GM21737 (cell line): ENCODE results near the gene ADAMTS20.
A peak's percentile ranks its signal among the peaks of the same experiment; 100 is the strongest.

ENCODE experiments used
- ATAC-seq: cut with Tn5 transposase; IDR thresholded peaks from one replicate; pipeline ENCODE4 v1.9.1; 2021; ENCODE audit warnings: mild to moderate bottlenecking, moderate library complexity; ENCODE audit not compliant: unreplicated experiment

The ADAMTS20 gene

DNA sequence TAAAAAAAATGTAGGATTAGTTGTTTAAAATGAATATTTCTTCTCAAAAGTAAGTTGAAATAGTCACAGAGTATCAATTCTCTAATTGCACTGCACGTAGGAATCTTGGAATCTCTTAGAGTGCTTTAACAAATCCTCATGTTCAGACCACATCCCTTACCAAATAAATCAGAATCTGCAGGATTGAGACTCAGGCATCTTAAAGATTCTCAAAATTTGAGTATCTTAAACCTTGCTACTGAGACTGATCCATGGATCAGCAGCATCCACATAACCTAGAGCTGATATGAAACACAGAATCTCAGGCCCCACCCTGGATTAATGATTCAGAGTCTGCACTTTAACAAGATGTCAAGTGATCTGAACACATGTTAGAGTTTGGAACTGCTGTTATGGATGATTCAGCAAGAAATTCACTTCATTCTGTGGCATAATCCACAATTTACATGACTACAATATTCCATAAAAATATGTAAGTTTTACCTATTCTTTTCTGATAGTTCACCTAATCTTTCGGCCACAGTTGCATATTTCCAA lies 58.7 kb downstream of the ADAMTS20 start:
- ATAC-seq, result no peak

GRCh38 chr12:43482311-43483085 lies 69.5 kb downstream of the ADAMTS20 start:
- no peak for ATAC-seq

- ATAC-seq, result no peak
These were observed 71.4 kb downstream of the ADAMTS20 start for GRCh38 chr12:43480591-43480990.

GRCh38 chr12:43462741-43463140 lies 89.3 kb downstream of the ADAMTS20 start:
- ATAC-seq, result no peak

GRCh38 chr12:43462080-43462479 lies 89.9 kb downstream of the ADAMTS20 start:
- no peak for ATAC-seq

GRCh38 chr12:43459285-43459684 lies 92.7 kb downstream of the ADAMTS20 start:
- no peak for ATAC-seq

- no peak for ATAC-seq
These were observed 98.2 kb downstream of the ADAMTS20 start for GRCh38 chr12:43453761-43454160.

DNA sequence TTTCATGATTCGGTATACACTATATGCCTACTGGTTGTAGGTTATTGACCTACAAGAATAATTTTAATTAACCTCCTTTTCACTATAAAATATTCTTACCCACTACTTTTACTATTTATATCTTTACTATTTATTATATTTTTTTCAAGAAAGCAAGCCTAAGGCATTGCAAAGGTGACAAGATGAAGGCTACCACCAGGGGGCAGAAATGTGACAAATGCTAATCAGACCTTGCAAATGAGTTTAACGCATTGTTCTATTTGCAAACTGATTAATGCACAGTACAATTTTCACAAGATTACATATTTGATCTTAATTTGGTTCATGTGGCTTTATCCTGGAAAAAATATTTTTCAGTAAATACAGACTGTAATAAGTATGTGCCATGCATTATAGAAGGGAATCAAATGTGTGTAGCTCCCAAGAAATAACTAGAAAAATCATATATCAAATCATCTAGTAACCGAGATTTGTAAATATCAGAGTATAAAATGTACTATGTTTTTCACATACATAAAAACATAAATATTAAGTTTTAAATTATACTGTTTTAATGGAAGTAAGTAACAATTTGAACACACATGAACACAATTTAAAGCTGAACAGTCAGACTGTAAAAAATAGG lies 107.0 kb downstream of the ADAMTS20 start:
- peak; percentile 59 for ATAC-seq

- ATAC-seq, result no peak
These were observed 115.4 kb downstream of the ADAMTS20 start for GRCh38 chr12:43436597-43436996.

GRCh38 chr12:43434614-43435013 lies 117.4 kb downstream of the ADAMTS20 start:
- ATAC-seq, result no peak

DNA sequence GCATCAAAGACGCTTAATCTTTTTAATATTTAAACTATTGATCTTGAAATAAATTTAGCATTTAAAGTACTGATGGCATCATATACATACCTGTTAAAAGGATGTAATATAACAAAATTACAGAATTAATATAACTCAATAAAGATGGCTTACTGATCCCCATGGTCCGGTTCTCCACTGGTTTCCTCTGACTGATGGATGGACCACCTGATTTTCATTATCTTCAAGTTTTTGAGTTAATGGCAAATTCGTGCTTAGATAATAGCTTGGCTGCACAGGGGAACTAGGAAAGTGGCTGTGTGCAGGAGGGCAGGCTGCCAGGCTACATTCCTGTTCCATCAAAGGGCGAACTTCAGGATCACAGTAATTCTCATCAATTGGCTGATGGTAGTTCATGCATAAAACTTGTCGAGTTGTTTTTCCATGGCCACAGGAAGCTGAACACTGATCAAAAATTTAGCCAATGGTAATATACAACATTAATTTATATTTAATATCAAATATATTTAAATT lies 123.9 kb downstream of the ADAMTS20 start:
- no peak for ATAC-seq

DNA sequence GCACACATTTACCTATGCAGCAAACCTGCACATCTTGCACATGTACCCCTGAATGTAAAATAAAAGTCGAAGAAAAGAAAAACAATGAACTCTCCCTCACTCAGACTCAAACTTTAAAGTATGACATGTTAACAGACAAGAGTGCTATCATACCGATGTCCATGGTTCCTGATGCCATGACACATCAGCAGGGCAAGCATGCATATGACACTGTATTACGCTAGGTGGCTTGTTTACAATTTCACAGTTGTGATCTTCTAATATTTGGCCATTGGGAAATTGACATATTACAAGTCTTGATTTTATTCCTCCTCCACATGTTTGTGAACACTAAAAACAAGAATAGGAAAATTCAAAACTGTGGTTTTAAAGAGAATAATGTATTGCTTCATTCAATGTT lies 126.6 kb downstream of the ADAMTS20 start:
- no peak for ATAC-seq

DNA sequence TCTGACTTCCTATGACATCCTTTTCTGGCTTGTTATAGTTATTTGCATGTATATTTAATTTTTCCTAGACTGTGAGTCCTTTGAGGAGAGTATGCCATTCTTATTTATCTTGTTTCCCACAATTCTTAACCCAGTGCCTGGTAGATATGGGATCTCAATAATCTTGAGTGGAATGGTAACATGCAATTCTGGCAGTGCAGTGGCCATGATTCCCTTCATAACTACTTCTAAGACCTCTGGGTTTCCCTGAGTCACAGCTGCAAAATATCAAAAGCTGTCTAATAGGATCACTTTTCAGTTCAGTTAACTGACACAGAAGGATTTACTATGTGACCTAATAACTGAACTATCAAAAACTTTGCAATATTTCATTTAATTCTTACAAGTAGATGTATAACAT lies 135.0 kb downstream of the ADAMTS20 start:
- no peak for ATAC-seq

DNA sequence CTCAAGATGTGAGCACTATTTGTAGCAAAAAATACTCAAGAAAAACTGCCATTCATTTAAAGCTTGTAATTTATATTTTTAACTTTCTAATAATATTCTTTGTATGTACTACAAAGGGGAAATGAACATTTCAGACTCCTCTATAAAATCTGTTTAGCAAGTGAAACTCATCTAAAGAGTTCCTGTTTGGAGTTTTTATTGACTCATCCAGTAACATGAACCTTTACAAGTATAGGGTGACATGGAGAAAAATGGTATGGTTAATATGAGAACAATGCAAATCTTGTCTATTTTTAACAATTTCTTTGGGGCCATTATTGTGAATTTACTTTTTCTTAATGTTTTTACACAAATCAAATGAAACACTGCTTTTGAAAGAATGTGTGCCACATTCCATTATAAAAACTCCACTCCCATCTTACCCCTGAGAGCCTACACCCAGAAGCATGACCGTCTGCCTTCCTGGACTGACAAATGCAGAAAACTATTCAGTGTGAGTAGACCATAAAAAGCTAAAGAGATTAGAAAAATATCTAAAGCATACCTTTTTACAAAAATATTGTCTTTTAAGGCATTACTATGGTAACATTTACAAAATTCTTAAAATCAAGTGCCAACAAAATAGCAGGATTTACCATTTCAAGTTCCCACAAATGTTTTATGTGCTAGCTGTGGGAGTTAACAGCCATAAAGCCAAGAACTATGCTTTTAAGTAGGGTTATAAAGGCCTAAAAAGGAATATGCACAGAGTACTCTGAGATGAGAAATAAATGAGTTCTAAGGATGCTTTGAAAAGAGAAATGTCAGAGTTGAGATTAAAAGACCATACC lies 144.0 kb downstream of the ADAMTS20 start:
- ATAC-seq, result no peak

DNA sequence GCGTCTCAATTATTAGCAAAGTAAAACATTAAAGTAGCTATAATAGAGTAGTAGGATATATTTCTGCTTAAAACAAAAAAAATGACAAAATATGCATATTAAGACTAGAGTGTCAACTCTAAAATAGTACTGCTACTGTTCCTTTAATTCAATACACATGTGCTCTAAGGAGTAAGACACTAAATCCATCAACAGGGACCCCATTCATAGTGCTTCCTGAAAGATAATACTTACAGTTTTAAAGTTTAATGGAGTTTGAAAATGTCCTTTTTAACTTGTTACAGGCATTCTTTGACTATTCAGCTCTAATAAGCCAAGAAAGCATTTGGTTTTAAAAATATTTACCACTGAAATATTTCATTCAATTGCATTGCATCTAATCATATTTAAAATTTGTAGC lies 145.2 kb downstream of the ADAMTS20 start:
- no peak for ATAC-seq

DNA sequence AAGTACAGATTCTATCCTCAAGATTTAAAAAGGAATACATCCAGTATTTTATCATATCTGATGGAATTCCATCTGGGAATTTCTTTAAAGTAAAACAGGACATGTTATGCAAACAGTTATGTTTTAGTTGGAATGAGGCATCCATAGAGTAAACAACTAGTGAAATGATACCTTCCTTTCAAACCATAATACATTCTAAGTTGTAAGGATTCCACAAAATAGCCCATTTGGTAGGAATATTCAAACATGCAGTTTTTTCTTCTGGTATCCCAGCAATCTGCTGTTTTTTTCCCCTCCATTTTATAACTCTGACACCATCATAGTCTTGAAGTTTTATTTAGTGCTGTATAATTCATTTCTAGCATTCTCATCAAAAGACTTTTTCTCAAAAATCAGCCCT lies 149.6 kb downstream of the ADAMTS20 start:
- ATAC-seq, result no peak

DNA sequence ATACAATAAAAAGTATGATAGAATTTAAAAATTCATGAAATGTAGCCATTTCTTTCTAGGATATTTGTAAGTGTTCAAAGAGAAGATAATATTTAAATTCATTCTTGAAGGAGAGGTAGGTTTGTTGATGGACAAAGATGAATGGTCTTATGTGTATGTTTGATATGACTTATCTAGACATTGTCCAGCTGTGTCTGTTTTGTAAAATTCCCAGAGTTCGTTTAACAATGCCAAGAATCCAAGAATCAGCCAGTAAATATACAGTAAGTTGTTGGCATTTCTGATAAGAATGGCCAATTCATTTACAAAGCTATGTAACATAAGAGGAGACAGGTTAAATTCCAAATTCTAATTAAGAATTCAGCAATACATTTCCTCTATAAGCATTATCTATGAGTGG lies 150.9 kb downstream of the ADAMTS20 start:
- ATAC-seq, result no peak

DNA sequence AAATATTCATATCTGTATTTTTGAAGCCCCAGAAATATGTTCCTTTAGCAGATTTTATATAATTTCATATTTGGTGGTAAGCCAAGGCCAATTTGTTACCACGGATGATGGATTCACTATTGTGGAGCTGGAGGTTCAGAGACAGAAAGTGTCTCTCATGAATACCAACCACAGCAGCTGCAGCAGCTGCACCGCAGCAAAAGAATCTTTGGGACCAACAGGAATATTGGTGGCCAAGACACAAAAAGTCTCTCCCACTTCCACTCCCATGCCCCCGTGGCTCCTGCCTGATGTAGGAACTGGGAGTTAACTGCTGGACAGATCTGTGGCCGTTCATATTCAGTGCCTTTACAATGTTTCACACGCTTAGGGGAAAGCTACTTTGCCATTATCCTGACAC lies 155.3 kb downstream of the ADAMTS20 start:
- no peak for ATAC-seq

GRCh38 chr12:43392116-43392515 lies 159.9 kb downstream of the ADAMTS20 start:
- ATAC-seq, result no peak

DNA sequence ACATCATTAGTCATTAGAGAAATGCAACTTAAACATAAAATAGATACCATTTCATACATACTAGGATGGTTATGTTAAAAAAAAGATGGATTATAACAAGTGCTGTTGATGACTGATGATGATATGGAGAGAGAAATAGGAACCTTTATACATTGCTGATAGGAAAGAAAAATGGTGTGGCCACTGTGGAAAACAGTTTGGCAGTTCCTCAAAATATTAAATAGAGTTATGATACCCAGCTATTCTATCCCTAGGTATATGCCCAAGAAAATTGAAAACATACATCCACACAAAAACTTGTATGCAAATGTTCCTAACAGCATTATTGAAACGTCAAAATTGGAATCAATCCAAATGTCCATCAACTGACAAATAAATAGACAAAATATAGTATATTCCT lies 170.1 kb downstream of the ADAMTS20 start:
- no peak for ATAC-seq

DNA sequence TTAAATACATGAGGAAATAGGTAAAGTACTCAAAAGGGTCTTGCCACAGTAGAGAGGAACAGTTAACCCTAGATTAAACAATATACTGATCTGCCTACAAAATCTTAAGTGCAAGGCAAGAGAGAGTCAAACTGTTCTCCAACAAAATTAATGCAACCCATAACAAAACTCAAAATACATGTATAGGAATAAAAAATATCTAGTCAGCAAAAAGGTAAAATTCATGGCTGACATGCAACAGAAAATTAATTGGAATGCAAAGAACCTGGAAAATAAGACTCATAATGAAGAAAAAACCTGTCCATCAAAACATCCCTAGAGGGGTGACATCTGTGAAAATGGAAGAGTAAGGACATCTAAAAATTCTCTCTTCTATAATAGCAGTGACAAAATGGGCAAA lies 173.6 kb downstream of the ADAMTS20 start:
- no peak for ATAC-seq
